HG03095 (cell line): ENCODE measurements around the gene NFE2L2.
"Not testable (repeated sequence)": the region's sequence is repeated elsewhere in the genome, so short reads cannot be mapped to it uniquely, and the experiment has no call there.

Source experiments
- ATAC-seq: cut with Tn5 transposase; IDR thresholded peaks from one replicate; pipeline ENCODE4 v1.9.1; 2021; ENCODE audit warnings: moderate library complexity; ENCODE audit not compliant: unreplicated experiment

NFE2L2 gene

DNA sequence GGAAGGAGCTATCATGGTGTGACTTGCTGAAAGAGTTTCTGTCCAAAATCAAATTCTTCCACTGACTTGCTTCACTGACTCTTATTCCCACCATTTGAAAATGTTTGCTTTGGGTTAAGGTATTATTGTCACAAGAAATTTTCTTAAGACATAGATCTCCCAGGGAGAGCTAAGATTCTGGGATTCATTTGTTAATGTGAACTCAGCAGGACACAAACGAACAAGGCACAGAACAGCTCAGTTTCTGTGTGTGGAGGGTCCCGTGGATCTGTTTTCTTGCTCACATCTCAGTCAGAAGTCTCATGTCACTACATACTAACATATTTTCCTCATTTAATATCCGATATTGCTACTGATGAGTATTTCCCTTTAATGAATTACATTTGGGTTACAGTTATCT is 60.1 kb downstream of the NFE2L2 start:
- no peak for ATAC-seq

DNA sequence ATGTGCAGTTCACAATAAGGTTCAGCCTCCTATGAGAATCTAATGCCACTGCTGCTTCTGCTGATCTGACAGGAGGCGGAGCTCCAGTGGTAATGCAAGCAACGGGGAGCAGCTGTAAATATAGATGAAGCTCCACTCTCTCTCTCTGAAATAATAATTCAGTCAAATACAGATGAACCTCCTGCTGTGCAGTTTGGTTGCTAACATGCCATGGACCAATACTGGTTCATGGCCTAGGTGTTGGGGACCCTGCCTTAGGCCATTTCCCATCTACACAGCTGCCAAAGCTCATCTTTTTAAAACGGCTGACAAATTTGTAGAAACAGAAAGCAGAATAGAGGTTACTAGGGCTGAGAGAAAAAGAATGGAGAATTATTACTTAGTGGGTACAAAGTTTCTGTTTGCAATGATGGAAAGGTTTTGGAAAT is 62.6 kb downstream of the NFE2L2 start:
- ATAC-seq, result no peak

DNA sequence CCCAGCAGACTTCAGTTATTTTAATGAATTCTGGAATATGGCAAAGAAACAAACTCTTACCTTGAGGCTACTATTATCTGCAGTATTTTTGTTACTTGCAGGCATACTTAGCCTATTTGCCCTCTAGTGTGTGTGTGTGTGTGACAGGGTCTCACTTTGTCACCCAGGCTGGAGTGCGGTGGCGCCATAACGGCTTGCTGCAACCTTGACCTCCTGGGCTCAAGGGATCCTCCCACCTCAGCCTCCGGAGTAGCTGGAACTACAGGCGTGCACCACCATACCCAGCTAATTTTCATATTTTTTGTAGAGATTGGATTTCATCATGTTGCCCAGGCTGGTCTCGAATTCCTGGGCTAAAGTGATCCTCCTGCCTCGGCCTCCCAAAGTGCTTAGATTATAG is 64.1 kb downstream of the NFE2L2 start:
- not testable (repeated sequence) for ATAC-seq

DNA sequence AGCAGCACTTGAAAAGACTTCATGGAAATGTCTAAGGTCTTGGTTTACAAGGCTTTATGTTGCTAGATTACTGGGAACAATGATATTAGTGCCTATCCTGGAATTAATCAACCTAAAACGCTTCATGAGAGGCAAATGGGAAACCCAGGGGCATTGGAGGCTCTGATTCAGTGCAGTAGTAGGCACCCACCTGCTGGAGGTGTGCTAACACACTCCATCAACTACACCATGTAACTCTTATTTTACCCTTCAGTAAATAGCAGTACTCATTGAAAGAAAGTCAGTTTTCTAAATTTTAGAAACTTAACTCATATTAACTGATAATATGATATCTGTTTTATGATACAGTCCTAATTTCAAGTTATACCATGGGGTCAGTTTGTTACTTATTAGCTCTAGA is 69.3 kb downstream of the NFE2L2 start:
- no peak for ATAC-seq

DNA sequence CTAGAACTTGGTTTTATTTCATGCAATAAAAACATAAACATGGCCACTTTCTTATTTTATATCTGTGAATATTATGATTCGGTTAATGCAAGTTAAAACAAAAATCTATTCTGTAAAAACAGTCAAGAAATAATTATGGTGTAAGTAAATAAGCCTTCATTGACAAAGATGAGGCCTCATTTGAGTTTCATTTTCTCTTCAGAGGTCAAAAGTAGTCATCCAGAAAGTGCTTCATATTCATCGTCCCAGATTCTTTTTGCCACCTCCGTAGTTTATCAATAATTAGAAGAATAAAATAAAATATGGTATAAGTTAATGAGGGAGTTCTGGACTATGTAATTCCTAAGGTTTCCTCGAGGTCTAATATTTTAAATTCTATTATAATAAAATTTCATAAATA is 71.3 kb downstream of the NFE2L2 start:
- ATAC-seq, result no peak

DNA sequence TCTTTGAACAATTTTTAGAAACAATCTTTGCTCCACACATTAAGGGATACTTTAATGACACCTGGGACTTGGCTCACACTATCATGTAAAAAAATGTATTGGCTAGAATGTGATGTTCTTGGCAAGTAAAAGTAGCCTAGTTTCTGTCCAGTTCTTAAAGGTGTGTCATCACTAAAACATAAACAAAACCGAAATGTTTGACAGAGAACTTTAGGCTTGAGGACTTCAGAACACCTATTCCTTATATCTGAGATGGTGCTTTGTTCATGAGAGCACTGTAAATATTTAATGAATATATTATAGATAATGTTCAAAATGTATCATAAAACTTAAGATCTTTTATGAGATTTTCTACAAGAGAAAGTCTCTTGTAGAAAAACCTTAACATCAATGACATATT is 71.7 kb downstream of the NFE2L2 start:
- no peak for ATAC-seq

DNA sequence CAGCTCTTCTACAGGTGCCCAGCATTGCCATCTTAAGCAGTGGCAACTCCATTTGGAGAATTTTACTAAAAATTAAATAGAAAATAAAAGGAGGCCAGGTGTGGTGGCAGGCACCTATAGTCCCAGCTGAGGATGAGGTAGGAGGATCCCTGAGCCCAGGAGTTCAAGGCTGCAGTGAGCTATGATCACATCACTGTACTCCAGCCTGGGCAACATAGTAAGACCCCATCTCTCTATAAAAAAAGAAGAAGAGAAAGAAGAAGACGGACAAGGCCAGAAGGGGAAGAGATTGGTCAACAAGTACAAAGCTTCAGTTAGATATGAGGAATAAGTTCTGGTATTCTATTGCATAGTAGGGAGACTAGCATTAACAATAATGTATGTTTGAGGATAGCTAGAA is 73.6 kb downstream of the NFE2L2 start:
- no peak for ATAC-seq

DNA sequence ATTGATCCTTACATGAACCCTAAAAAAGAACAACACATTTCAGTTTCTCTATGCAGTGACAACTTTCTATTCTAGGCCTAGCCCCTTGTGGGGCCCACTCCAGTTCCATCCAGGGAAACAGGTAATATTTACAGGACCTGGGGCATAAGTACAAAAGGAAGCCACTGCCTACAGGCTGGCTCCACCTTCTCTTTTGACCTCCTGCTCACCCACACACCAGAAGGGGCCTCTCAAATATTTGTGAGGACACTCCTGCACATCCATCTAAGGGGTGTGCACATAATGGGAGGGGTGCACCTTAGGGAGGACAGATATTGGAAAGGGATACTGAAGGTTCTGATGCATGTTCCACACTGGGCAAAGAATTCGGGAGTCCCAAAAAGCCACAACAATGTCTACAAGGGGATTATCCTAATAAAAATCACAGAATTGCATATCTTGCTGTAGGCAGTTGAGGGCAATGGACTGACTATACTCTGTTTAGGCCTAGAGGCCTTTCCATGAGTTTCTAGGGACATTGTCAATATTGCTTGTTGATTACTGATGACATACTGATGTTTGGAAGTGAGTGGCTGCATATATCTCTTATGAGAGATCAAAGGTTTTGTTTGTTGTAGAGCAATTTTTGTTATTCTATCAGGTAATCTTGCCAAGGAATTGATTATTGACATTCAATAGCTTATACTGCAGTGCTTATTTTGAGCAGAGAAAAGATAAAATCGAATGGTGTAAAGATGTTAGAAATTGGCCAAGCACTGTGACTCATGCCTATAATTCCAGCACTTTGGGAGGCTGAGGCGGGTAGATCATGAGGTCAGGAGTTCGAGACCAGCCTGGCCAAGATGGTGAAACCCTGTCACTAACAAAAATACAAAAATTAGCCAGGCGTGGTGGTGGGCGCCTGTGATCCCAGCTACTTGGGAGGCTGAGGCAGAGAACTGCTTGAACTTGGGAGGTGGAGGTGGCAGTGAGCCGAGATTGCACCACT is 75.8 kb downstream of the NFE2L2 start:
- ATAC-seq, result no peak

DNA sequence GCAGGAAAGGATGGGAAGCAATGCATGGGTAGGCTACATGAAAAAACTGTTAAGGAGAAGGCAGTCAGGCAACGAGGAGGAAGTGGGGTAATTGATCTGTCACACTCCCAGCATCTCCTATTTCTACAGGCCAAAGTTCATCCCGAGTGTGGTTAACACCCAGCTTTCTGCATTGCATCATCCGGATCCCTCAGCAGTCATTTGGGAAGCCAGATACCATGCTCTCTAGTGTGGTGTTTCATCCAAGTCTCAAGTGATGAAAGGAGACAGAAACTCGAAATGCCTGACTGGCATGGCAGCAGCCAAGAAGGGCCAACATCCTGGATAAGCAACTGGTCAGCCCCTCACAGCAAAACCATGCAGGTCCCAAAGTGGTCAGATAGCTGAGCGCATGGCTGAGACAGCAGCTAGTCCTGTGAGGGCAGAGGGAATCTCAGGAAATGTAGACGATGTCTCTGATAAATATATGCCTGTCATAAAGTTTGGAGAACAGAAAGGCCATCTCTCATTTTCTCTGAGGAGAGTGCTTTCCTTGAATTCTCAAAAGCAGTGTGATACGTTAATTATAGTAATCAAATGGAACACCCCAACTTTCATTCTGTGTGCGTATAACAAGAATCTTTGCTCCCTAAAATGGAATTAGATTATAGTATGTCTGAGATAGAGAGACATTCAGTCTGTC is 76.8 kb downstream of the NFE2L2 start:
- ATAC-seq, result no peak

DNA sequence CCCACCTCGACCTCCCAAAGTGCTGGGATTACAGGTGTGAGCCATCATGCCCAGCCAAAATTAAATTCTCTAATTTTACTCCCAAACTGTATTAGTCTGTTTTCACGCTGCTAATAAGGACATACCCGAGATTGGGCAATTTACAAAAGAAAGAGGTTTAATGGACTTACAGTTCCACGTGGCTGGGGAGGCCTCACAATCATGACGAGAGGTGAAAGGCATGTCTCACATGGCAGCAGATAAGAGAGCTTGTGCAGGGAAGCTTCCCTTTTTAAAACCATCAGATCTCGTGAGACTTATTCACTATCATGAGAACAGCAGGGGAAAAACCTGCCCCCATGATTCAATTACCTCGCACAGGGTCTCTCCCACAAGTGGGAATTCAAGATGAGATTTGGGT is 78.5 kb downstream of the NFE2L2 start:
- ATAC-seq, result not testable (repeated sequence)

DNA sequence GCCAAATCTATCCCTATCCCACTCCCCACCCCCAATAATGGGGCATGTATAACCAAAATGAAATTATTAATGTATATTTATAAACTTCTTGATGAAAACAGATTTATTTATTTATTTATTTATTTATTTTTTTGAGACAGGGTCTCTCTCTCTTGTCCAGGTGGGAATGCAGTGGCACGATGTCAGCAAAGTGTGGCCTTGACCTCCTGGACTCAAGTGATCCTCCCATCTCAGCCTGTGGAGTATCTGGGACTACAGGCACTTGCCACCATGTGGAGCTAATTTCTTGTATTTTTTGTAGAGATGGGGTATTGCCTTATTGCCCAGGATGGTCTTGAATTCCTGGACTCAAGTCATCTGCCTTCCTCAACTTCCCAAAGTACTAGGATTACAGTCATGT is 79.9 kb downstream of the NFE2L2 start:
- ATAC-seq, result no peak

DNA sequence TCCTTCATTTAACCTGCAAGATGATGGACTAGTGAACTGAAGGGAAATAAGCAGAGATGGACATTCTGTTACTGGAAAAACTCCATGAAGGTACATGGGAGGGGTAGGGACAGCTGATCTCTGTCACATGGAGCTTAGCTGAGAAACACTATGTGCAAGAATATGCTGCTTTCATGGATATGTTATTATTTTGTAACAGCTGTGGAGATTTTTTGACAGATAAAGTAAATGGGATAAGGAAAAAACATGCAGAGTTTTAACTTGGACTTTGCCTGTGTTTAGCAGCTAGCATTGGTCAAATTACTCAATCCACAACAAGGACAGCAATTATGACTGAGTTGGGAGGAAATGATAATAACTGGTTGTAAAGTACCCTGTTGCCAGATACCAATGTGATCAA is 80.7 kb downstream of the NFE2L2 start:
- no peak for ATAC-seq
